ENCODE measurements around the gene BARHL2.

Gene BARHL2

DNA sequence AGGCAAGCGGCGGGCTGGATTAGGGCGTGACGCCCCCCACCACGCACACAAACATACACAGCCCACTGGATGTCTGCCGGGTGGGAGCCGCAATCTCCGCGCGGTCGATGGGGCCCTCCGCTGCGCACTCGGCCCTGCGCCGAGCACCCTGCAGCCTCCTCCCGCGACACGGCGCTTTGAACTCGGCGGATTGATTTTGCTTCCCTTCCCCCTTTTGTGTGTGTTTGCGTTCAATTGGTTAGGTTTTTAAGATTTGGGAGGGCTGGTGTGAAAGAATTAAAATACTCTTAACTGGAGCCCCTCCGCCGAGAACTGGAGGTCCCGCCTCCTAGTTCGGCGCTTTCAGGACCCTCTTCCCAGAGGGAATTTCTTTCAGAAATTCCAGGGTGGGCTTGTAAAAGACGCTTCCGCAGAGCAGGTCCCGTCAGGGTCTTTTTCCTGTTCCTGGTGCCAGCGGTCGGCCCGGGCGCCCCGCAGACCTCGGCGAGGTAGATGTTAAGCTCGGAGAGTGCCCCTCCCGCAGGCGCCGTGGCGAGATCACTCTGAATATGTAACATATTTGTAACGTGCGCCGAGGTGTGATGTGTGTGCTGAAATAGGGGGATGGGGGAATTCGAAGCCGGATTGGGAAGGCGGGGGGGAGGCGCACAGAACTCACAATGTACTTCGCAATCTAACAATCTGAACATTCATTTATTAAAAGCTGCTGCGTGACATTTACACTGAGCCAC is 8.0 kb upstream of the BARHL2 start:
- no peak for DNase-seq (ENCODE audit: low read depth)

DNA sequence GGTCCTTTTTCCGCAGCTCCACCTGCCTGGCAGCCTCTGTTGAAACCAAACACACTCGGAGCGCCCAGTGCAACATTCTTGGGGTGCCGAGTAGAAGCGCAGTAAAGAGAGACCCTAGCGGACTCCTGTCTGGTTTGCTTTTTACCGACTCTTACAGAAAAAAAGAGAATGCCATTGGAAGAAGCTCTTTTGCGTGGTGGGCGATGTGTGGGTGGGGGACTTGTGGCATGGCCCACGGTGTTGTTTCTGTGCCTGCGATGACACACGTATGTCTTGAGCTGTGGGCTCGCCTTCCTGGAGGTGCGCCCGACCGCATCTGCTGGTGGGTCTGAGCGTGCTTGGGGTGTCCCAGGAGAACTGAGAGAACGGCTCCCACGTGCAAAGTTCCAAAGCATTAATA is 7.3 kb upstream of the BARHL2 start:
- no peak for DNase-seq (ENCODE audit: low read depth)

DNA sequence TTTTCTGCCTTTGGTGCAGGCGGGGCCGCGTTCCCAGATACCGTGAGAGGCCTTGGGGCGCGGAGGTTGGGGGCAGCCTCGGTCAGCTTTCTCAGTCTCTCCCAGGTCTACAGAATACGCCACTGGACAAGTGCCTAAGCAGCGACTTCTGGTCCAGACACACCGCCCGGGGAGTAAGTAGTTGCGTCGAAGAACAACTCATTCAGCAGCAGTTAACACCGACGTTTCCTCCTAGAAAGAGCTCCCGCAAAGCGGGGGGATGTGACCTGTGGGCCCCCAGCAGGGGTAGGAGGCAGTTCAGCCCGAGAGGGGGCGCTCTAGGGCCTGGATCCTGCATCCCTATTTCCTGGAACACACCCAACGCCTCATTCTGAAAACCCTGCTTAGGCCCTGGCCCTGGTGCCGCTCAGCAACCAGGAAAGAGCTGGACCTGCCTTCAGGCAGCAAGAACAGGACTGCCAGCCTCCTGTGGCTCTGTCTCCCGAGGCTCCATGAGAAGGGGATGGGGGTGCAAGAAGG is 6.5 kb upstream of the BARHL2 start:
- no peak for DNase-seq (ENCODE audit: low read depth)

DNA sequence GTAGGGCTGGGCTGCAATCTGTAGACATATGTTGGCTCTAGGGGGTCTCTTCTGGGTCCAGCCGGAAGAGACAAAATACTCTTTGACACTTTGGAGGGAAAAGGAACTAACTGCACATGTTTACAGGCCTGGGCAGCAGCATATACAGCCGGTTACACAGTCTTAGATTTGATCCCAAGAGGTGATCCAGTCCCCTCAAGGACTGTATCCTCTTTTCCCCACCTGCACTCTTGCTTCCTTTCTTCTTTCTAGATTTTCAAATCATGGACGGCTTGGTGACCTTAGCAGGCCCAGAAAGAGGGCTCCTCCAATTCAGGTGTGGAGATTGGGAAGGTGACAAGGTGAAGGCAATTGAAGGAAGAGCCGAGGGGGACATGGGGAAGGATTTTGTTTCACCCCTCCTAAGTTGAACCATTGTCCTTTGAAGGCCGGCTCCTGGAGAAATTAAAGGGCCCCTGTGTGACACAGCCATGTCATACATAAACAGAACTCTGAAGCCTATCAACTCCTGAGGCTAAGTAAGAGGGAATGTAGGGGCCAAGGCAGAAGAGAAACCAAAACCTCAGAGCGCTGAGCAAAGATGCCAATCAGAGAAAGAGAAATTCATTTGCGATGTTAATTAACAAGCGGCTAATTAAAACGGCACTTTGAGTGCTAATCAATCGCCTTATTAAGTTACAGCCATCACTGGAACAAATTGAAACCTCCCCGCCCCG is 5.9 kb upstream of the BARHL2 start:
- DNase-seq (ENCODE audit: low read depth): no peak

DNA sequence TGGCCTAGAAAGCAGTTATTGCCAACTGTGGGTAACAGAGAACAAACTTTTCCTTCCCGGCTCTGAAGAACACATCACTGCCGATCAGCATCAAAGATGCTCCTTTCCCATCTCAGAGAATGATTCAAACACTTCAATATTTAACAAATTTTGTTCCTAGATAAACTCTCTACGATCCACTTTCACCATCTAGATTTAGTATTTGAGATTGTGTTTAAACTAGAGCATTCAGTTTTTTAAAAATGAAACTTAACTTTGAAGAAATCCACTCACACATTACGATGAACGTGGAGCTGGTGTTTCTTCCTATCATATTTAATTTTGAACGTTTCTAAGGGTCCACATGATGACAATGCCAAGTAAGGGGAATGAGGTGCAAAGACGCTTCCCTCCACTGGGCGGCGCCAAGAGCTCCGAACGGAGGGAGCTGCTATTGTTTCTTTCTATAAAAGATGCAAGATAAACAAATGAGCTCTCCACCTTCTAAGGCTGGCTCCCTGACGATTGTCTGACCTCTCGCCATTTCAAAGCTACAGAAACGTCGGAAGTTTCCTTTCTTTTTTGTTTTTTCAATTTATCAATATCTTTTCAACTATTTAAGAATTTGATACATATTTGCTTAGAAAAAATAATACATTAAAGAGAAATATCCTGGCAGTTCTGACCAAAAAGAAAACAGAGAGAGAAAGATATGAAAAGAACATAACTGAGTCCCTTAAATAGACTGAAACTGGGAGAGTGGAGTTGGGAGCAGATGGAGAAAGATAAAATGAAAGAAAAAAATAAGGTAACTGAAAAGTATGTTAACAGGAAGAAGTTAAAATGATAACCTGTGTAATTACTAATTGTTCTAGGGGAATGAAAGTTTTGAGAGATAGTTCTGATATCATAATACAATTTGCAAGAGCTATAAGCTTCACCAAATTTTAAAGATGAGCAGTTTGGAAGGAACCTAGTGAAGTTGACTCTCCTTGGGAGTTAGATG is 4.4 kb upstream of the BARHL2 start:
- DNase-seq (ENCODE audit: low read depth): no peak

DNA sequence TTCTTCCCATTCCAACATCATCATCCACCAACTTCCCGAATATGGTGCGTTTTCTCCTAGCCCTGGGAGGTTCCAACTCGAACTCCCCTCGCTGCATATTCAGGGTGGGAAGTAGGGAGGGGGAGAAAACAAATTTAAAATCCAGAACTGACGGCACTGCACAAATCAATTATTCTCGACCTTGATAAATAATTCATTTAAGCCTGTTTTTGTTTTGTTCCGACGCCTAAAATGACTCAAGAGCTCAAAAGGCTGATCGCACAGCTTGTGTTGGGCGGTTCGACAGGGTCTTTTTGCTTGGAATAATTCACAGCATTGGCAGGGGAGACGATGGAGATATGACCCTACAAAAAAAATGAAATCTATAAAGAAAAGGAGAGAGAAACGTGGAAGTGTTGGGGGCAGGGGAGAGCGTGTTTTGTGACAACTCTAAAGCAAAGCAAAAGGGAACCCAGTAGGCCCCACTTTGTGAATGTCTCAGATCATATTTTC is 3.1 kb upstream of the BARHL2 start:
- no peak for DNase-seq (ENCODE audit: low read depth)

DNA sequence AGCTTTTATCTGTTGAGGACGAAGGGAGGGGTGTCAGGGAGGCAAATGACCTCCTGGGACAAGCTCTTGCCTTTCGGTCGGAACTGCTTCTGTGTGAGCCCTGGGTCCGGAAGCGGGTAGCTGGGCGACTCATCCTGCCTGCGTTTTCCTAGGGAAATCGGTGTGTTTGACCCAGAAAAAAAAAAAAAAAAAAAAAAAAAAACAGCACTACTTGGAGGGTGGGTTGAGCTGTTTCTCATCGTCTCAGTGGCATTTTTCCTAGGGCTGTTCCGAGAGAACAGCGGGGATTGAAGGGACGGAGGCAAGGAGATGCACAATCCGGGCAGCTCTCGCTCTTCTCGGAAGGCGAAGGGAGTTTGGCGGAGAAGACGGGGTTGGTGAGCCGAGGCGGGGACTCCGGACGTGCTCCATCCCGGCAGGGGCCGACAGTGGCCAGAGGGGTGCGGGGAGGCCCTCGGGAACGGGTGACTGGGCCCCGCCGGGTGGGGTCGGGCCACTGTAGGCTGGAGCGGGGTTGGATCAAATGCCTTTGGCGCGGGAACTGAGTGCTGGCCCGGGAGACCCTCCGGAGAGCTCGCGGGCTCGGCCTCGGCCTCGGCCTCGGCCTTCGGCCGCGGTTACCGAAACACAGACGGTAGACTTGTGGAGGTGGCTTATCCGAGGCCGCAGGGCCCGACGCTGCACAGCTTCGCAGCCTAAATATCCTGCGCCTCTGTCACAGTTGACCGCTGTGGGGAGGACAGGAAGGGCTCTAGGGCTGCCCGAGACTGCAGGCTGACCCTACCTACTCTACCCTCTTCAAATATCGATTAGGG is 2.4 kb upstream of the BARHL2 start:
- DNase-seq (ENCODE audit: low read depth): no peak

DNA sequence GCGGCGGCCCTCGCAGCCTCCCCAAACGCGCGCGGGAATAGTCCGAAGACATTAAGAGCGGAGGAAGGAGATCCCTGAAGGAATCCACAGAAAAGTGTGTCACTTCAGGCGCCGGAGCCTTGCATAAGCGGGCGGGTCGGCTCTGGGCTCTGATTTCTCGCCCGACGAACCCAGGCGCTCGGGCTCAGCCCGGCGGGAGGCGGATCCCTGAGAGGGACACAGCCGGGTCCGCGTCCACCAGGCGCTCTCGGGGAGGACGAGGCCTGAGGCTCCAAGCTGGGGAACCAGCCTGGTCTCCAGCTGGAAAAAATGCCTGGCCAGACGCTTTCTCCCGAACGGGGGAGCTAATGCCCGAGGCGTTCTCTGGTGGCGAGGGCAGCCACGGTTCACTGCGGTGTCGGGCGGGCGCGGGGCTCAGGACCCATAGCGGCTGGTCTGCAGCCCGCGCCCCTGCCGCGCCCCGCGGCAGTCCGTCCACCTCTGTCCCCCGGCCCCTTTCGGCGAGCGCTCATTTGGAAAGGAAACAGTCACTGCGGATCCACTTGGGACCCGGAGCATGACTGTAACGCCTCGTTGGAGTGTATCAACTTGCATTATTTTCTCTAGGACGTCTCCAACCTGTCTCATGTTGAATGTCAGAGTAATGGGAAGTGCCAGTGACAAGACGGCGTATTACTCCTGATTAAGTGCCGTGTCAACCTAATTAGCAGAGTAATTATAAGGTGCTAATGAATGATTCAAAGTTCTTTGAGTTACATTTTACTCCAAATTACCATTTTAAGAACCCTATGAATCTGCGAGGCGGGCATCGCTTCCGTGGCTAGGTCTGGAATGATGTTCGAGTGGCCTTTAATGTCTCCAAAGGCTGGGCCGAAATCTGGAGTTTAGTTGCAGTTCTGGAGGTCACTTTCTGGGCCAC is 1.6 kb upstream of the BARHL2 start:
- no peak for DNase-seq (ENCODE audit: low read depth)

DNA sequence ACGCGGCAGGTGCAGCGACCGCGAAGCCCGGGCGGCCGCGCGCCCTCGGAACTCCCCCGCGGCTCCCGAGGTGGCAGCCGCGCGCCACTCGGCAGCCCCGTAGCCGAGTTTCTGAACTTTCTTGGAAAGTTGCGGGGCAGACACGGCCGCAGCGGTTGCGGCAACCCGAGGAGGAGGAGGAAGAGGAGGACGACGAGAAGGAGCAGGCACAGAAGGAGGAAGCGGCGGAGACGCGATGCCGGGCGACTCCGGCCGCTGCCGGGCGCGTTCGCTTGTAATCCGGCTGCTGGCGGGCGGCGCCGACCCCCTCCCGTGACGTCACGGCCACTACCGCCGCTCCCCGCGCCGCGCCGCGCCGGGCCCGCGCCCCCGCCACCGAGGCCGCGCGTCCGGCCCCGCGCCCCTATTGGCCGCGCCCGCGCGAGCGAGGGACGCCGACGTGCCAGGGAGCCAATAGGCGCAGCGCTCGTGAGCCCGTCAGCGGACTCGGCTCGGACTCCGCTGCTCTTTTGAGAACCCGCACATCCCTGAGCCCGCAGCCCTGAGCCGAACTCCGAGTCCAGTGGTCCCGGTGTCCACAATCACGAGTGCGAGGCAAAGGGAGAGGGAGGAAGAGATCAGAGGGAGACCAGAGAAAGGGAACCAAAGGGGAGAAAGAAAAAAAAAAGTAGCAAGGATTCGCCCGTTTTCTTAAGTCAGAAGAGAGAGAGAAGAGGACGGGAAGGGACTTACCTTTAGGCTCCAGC is 736 bp upstream of the BARHL2 start:
- no peak for DNase-seq (ENCODE audit: low read depth)

DNA sequence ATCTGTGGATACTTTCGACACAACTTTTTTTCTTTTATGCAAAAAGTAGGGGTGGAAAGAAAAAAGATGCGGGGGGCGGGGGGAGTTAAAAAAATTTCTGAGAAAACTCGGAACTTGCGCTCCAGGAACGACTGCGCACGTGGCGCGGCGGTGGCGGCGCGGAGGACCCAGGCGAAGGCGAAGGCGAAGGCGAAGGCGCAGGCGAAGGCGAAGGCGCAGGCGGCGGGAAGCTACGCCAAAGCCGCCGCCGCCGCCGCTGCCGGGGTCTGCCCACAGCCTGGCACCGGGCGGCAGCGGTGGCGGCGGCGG is 208 bp upstream of the BARHL2 start:
- DNase-seq (ENCODE audit: low read depth): no peak

DNA sequence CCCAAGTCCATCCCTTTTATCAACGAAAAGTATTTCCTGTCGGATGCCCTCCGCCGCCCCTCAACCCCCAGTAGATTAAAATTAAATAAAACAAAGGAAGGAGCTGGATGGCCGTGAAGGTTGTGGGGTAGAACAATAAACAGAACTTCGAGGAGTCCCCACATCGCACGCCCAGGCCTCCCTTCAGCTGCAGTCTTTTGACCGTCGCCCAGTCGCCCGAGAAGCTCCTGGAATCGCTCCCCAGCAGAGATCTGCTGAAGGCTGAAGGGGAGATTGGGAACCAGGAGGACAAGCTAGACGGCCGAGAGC is 905 bp downstream of the BARHL2 start:
- no peak for DNase-seq (ENCODE audit: low read depth)

DNA sequence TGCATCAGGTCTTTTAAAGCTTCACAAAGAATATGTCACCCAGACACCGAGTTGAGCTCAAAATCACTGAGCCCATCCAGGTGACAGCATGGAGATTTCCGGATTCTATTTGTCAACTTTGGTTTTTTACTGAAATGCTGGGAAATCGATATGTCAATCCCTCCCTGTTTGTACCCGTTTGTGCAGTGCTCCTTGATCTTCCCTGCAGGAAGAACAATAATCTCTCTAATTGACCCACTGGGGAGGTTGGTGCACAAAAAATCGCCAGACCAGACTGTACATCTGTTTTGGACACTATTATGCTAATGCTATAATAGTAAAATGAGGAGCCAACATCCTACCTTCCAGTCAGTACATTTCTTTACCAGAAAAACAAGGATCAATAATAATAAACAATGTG is 1.8 kb downstream of the BARHL2 start:
- DNase-seq (ENCODE audit: low read depth): no peak

DNA sequence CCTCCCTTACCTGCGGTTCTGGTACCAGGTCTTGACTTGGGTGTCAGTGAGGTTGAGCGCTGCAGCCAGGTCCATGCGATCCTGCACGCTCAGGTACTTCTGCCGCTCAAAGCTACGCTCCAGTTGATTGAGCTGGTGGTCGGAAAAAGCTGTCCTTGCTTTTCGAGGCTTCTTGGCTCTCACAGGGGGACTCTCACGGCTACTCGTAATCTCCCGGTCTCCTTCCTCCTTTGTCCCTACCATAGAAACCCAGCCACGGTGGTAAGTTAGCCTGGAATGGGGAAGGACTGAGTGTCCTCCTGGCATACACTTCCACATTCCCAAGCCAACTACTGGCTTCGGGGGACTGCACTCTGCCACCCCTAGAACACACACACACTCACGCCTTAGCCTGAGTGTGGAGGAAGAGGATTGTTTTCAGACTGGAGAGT is 2.6 kb downstream of the BARHL2 start:
- no peak for DNase-seq (ENCODE audit: low read depth)

DNA sequence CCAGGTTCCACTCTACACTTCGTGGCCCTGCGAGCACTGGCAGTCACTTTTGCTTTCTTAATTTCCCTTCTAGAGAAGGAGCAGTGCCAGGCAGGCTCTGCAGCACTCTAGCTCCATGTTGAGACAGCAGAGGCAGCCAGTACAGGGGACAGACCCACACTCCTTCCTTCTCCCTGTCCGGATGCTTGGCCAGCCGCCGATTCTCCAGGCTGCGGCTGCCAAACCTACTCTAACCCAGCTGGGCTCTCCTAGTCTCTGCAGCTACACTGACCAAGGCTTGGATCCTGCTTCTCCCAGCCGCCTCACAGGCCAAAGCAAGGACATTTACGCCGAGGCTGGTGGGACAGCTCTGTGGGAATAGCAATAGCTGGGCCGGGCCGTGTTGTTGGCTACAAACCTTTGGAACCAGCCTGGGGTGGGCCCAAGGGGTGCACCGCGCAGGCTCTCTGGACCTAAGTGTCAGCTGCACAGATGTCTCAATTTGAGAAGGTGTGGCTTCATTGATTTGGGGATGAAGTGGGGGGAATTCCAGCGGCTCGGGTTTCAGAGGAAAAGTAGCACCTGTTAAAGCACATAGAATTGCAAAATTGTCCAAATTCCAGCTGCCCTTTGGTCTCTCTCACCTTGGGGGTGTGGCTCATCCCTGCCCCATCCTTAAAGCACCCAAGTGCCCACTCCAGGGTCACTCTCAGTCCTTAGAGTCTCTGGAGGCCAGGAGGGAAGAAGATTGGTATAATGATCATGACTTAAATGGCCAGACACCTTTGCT is 3.2 kb downstream of the BARHL2 start:
- DNase-seq (ENCODE audit: low read depth): no peak

DNA sequence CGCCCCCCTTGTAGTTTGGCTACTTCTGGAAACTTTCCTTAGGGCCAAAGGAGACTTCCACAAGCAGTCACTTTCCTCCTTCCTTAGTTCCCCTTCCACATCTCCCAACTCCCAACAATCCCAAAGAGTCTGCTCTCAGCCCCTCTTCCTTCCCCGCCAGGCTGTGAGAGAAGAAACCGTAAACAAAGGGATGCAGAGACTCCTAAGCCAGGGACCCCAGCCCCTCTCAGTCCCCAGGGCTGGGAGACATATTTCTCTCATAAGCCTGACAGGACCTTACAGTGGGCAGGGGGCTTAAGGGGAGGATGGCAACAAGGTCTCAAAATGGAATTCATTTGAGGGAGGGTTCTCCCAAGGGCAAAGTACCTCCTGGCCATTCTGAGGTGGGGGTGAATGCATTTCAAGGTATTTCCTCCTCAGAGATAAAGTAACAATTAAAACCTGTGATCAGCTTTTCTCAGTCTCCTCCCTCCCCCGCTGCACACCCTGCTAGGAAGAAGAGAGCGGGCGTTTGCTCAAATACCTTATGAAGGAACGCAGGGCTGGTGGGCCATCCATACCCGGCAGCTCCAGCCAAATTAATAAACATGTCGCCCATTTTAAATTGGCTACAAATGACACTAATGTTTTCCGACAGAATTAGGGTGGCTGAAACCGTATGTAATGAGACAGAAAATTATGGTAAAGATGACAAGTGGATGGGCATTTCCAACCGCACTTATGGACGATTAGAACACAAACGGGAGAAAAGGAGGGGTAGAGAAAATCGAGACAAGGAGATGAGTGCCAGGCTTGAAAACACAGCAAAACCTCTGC is 4.0 kb downstream of the BARHL2 start:
- DNase-seq (ENCODE audit: low read depth): no peak

DNA sequence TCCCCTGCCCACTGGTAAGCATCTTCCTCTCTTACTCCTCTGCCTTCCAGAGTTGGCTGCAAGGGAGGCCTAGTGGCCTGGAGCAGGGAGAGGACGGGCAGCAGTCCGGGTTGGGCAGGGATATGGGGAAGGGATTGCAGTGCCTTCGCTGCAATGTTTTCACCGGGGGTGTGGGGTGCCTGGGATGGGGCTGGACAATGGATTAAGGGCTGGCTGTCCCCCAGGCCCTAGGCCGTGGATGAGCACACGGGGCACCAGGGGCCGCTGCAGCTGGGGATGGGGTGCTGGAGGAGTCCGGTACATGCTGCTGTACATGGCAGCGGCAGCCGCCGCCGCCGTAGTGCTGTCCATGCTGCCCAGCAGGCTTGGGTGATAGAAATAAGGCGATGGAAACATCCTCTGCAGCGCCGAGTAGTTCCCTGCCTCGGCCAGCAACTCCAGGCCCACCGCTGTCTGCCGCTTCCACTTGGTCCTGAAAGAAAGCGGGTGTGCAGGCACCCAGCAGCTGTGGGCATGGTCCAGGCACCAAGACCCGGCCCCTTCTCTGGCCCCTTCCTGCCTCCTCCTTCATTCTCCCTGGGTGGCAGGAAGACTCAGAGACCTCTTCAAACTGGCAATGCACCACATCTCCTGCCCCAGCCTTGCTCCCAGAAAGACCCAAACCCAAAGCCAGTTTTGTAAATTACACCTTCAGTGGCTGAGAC is 4.8 kb downstream of the BARHL2 start:
- no peak for DNase-seq (ENCODE audit: low read depth)

DNA sequence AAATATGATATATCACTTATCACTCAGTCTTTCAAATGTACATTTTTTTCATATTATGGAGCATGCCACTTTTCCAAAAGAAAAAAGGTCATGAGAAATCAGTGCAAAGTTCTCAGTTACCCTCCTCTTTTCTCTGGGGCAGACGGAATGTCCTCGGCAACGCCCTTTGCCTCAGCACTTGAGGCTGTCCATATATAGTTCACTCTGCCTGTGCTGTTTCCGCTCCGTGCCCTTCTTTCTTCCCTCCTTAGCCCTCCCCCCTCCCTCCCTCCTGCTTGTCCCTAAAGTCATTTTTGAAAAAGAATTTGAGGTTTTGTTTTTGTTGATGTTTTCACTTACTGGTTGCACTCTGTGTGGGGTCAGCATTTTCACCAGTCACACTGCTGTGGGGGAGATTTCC is 5.4 kb downstream of the BARHL2 start:
- DNase-seq (ENCODE audit: low read depth): no peak

Measured in activated gamma-delta T cell treated with anti-CD3 and anti-CD28 coated beads, Interleukin-2, amount 50 U/mL, for 16 hours (primary cell).